Stimulated activated CD8-positive, alpha-beta memory T cell treated with anti-CD3 and anti-CD28 coated beads, Interleukin-2, amount 100 ng/mL, for 1 hour (primary cell): Measurements from ENCODE around the gene BMPER.

Experiments used
- DNase-seq, 2 donors: peaks; one replicate each; pipeline ENCODE4 v3.0.0-alpha.2; 2020; ENCODE audit warnings: low read depth in 2 of 2

The BMPER gene

DNA sequence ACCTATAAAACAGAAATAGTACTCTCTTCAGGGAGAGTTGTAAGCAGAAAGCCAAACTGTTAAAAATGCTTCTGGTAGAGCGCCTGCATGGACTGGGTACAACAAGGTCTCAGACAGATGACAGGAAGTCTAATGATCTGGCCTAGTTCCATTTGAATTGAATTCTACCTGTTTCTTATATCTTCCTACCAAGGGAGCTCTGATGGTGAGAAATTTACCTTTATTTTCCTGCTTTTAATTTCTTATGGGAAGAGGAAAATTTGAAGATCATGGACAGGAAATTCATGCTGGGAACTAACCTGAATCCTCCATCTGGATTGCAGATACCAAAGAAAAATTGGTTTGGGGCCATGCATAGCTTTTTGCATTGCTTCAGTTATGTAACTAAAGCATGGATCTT is 63.3 kb downstream of the BMPER start:
- no peak for DNase-seq

DNA sequence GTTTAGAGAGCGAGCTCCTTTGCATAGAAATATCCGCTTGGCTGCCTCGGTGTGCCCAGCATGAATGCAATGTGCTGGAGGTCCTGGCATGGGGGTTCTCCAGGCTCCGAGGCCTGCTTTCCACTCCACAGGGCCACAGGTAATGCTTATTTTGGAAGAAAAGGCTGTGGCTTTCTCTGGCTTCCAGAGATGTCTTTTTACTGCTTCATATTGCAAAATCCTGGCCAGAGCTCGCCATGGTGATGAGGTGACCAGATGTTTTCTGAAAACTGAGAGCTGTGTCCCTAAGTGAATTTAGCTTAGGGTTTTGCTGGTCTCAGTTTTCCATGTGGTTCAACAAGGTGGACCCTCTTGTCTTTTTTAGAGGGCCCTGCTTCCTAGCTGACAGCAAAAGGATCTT is 65.2 kb downstream of the BMPER start:
- DNase-seq, result no peak

DNA sequence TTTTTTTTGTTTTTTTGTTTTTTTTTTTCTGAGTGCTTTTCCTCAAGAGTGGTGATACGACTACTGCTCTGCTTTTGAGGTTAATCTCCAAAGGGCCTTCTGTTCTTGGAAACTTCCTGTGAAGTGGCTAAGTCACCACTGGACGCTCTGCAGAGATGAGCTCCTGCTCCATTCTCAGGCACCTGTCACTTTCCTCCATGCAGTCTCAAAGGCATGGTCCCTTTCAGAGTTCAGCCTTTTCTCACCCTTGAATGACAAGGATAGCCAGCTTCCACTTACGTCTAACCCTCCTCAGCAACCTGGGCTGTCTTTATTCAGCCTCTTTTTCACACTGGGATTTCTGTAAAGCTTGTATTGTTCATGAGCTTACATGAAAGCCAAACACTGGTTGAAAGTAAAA is 65.8 kb downstream of the BMPER start:
- no peak for DNase-seq

DNA sequence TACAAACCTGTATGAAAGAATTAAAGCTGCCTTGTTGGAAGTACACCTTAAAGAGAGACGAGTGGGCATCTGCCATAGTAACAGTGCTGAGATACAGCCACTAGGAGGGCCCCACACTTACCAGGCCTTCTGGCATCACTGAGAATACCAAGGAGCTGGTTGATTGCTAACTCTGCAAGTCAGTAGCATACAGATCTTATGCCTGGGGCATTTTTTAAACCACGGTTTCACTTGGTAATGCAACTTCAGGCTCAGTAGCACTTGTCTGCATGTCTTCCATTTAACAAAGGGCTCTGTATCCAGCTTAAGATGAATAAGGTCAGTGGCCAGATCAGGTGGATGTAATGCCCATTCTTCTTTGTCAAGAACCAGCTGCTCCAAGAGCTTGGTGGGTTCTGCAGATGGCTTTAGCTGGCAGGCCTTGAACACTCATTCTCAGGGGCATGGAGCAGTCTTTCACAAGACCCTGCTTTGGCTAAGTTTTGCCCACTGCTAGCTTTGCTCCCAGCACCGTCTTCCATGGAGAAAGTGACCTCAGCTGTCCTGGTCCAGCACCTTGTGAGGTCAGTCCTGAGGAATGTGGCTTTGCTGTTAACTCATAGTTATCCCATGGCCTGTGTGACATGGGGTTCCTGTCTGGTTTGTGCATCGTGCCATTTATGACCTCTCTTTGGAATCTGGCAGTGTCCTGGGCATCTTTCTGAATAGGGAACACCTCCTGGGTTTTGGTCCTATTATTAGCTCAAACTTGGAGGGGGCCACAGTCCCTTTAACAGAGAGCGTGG is 68.1 kb downstream of the BMPER start:
- no peak for DNase-seq

DNA sequence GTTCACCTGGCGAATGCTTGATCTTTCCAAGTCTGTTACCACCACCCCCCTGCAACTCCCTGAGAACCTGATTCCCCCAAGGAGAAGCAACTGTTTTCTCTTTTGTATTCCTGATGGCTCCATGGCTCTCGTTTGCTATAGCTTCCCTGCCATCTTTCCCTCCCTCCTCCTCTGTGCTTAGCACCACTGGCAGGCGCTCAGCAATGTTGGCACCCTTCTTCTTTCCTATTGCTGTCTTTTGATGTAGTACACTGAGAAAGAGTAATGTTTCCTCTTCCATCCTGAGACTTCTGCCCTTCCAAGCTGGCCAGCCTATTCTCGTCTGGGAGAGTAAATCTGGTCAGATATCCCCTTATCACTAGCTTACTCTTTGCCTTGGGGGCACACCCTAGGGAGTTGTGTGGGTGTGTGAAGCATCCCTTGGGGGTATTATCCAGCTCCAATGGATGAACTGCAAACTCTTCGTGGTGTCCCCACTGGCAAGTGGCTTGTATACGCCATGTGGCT is 74.0 kb downstream of the BMPER start:
- no peak for DNase-seq

DNA sequence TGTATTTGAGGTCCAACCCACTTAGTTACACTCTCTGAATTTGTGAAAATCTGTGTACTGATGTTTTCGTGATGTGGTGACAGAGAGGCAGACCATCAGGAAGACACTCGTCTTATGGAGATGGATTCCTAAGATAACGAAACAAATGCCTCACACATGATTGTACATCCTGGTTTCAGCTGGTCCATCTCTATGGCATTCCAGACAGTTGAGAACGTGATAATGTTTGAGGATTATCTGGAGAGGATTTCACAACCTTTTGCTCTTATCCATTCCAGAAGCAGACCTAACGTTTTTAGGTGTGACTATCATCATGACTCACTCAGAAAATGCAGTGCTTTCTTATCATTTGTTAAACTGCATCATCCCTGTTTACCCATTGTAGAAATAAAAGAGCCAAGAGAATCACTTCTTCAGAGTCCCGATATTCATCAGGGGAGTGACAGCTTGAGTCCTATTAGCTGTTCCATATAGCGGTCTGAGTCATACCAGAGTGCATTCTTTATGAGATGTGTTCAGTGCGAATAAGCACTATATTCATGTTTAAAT is 74.5 kb downstream of the BMPER start:
- no peak for DNase-seq

DNA sequence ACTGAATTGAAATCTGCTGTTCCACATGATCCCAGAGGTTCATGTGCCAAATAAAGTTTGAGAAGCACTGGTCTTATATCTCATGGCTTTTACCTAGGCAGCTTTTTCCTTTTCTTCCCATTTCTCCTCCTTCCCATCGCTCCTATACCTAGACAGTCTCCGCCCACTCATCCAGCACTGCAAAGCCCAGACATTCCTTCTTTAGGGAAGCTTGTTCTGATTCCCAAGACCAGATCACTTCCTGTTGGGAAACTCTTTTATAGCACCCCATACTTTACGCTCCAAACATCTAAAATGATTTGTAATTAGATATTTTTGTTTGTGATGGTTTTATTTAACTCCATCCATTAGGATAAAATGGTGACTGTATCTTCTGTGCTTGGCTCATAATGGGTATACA is 75.9 kb downstream of the BMPER start:
- no peak for DNase-seq

DNA sequence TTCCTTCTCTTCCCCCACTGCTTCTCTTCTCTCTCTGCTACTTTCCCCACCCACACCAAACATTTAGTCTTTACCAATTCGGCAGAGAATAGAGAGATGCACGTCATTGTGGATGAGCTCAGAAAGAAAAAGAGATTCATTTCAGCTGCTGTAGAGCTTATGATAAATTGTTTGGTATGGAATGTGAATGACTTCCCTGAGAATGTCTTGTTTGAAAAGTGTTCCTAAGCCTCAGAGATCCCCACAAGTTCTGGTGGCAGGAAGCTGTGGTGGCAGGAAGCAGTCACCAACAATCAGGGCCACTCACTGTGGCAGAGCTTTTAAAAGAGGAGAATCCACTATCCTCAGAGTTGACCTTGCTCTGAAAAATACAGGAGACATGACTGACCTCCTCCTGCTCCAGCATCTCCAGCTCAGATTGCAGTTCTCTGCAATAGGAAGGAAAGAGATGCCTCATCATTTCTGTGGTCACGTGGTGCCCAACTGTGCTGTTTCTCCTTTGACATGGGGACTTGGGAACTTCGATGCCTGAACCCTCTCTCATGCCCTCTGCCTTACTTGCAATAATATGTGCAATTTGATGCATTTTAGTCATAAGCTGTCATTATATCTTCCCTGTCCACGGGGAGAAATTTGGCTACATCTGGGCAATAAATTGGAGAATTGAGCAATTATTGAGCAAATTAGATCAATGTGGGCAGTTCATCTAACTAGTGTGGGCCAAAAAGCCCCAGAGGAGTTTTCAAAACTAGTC is 76.5 kb downstream of the BMPER start:
- no peak for DNase-seq

DNA sequence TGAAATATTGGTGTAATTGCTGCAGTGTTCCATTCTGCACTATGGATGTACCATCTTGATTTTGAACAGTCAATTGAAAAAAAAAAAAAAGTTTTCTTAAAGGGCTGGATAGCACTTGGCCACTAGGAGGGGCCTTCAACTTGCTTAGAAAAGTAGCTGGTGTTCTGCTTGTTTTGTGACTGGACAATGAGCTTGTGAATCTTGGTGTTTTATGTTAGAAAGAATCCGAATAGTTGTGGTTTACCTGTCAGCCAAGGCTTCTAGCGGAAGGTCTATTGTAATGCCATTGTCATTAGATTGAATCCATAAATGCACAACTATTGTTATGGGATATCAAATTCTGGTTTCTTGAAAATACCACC is 77.1 kb downstream of the BMPER start:
- DNase-seq, result no peak

DNA sequence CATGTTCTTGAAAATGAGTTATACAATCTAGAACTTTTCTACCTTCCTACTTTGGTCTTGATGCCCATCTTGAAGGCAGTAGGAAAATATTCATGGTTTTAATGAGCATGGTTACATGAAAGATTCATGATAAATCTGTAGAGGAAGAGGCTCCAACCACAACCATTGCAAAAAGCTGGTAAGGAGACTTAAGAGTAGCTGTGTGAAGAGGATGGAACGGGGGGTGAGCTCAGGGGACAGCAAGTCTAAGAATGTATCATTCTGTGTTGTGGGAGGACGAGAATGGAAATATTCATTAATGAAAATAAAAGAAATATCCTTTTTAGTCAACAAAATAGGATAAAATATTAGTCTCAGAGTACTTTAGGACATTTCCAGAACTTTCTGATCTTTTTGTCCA is 81.1 kb downstream of the BMPER start:
- no peak for DNase-seq

DNA sequence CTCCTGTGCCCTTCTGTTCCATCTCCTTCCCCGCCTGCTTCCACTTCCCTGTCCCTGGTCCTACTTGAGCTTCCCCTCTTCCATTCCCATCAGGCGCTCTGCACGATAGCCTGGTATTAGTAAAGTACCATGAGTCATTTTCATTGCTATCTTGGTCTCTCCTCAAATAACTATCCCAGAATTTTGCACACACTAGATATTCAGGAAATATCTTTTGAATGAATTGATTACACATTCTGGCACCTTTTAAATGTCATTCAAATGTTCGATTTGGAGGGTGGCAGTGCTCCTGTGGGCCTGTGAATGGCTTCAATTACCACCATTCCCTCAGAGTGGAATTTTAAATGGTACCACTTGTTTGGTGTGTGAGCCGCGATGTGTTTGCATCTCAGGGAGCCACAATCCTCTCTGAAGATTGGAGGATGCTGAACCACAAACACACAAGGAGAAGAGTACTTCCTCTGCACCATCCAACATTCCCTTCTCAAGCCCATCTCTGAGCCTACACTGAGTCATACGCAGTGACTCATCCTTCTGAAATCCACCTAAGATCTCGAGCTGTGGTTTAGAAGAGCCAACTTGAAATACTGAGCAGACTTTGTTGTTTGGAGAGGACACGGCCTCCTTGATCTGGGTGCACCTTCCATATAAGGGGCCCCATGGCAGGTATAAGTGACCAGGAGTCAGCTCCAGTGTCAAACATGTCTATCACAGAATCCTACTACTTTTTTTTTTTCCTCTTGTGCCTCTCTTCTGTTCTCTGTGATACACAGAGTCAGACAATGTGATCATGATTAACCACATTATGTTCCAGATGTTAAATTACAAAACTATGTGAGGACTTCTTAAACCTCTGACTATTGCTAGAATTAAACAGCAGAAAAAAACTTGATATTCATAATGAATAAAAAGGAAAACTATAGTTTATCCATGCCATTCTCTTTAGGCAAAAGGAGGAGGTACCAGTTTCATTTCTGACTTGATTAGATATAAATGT is 81.9 kb downstream of the BMPER start:
- DNase-seq, result no peak

DNA sequence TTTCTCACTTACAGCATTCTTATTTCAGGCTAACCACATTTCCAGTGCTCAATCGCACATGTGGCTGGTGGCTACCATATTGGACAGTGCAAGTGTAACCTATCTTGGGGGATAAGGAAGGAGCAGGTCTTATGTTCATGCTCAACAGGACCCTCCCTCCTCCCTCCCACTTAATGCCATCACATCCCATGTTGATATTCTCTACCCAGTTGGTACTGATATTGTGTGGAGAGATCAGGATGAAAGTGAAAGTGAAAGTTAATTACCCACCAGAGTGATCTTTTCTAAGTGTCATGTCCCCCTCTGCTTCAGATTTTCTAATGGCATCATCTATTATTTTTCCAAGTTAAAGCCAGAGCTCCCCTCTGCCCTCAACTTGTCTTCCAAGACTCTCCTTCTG is 91.6 kb downstream of the BMPER start:
- no peak for DNase-seq

DNA sequence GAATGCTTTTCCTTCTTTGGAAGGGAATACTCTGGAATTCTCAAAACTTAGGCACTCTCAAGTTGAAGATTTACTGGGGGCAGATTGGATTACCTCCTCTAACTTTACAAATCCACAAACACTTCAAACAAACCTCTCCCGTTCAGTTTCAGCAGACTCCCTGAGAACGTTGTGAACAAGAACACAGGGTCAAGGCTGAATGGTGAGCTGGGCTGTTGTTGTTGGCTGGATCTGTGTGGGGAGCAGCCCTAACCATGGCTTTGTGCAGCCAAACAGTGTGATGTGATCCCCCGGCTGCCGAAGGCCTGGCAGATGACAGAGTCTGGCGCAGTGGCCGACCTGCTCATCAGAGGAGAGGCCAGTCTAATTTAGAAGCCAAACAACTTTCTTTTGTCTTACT is 93.1 kb downstream of the BMPER start:
- no peak for DNase-seq

DNA sequence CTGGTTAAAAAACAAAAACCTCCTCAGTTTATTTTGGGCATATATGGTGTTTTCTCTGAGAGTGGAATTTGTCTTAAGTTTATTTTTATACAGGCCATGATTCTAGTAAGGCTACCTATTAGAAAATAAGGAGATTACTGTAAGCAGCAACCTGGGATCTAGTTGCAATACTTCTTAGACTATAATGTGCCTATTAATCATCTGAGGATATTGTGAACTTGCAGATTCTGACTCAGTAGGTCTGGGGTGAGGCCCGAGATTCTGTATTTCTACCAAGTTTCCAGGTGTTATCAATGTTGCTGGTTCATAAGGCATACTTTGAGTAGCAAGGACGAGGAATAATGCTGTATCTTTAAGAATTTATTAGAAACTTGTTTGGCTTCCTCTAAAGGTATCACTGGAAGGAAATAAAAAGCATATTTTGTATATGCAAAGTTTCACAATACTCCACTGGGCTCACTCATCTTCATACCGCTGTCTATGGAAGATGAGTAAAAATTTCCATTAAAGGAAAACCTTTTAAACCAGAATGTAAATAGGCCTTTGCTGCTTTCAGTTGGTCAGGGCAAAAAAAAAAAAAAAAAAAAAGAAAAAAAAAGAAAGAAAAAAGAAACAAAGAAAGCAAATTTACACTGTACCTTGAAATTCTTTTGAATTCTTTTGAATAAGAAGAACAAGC is 105.8 kb downstream of the BMPER start:
- DNase-seq, result no peak

DNA sequence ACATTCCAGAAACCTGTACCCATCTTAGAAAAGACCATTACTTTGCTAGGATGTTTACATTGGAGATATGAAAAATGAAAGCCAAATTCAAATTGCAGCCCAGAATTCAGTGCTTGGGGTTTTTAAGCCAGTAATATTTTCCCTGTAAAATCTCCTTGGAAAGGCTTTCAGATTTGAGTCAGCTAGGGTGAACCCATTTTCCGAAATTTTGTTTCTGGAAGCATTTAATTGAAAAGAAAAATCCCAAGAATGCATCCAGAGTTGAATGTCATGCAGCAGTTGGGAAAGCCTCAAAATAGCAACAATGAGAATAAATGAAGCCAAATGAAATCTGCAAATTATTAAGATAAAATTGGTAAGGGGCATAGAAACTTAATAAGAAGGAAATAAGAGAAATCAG is 106.4 kb downstream of the BMPER start:
- no peak for DNase-seq

DNA sequence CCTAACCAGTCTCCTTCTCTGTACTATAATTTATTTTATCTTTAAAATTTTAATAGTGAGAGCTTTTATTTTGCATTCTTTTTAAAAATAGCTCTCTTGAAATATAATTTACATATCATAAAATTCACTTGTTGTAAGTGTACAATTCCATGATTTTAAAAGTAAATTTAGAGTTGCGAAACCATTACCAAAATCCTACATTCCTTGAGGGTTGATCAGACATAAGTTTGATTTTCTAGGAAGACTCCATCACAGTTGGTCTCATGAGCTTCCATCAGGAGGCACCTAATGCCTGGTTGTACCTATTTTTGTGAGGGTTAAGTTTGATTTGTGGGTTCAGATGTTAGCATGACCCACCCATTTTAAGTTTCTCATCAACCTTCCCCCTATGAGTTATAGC is 108.1 kb downstream of the BMPER start:
- no peak for DNase-seq

DNA sequence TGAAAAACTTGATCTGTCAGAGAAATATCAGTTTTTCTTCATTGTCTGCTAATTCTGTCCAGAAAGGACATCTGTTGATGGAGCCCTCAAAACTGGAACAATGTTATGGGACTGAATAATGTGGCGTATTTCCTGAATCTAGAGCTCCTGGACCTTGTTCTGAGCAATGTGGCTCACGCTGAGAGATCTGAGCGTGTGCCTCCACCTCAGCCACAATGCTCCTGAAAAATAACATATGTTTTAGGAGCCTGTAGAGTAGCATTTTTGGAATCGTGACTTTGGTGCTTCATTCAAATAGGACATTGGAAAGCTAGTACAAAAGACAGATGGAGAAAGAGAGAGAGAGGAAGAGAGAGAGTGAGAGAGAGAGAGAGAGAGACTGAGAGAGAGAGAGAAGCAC is 110.3 kb downstream of the BMPER start:
- DNase-seq, result no peak

DNA sequence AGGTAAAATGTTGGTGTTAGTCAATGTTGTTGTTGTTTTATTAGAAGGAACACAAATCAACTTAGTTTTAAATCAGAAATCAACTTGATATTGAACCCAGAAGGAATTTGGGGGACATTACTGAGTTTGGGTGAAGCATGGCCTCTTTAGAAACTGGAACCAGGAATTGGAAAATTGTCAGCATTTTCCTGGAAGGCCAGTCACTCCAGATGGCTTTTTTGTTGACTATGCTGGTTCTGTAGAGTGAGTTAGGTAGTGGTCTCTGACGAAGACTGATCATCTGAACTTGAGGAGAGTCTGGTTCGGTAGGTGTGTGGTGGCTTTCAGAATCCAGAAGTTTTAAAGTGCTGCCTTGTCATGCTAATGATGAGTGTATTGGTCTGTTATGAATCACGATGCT is 111.5 kb downstream of the BMPER start:
- no peak for DNase-seq

DNA sequence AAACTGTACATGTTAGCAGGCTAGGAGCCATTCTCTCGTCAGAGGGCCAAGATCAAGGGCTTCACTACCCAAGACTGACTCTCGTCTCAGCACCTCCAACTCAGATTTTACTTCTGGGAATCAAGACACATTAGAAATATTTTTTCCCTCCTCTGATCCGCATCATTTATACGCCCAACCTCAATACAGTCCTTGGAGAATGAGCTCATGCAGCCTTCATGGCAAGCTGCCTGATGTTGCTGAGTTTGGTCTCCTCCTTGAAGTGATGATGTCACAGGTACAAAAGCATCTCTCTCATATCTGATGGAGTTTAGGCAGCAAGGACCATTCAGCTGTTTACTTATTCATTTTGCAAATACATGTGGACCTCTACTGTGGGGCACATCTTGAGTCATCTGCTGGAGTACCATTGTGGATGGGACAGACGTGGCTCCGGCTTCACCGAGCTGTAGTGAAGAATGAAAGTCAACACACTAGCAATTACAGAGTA is 114.0 kb downstream of the BMPER start:
- no peak for DNase-seq

DNA sequence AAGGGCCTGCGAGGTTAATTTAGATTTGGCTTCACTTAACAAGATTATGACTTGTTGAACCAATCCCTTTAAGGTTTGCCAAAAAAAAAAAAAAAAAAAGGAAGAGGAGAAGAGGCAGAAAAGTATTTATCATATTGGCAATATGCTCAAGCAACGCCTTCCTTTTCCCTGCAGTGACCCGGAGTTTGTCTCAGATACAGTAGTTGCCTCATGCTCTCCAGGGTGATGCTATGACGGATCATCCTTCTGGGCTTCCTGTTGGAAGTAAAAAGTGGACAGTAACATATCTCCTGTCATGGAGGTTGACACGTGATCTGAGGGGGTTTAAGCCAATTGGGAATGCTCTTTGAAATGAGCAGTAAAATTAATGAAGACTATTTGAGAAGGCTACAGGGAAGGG is 117.3 kb downstream of the BMPER start:
- no peak for DNase-seq

DNA sequence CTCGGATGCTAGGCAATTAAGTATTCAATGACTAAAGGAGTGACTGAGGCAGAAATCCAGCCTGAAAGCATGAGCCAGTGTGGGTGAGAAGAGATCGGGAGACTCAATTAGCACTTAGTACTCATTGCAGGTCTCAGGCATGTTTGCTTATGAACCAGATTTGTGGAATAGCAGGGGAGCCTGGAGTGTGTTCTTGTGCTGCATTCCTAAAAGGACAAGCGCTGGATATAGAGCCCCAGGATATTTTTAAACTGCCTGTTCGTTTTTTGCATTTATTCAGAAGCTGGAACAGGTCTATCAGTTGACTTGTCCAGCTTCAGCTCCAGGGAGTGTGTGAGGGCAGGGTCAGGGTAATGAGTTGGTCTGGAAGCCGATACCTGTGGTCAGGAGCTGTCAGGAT is 120.3 kb downstream of the BMPER start:
- no peak for DNase-seq
